Osteoblast (primary cell): ENCODE measurements around the gene CCNYL1. TPM values are rescaled to one million over a fixed set of nuclear protein-coding genes. Genes with fewer than 3 reads are reported as not detected.
"Not testable (repeated sequence)": the region's sequence is repeated elsewhere in the genome, so short reads cannot be mapped to it uniquely, and the experiment has no call there.

ENCODE experiments used
- DNase-seq: peaks from one replicate; pipeline ENCODE4 v3.0.0; 2011; ENCODE audit warnings: low spot score, mixed read lengths; ENCODE audit not compliant: insufficient read length; ENCODE audit errors: missing footprints
- H2AFZ ChIP-seq: 2 replicates; pipeline ENCODE4 v1.6.0; 2011; ENCODE audit warnings: mild to moderate bottlenecking, low read length
- H3K27ac ChIP-seq: 2 replicates; pipeline ENCODE4 v1.5.1; 2011; ENCODE audit warnings: mild to moderate bottlenecking, low read depth, low read length, moderate library complexity
- H3K27me3 ChIP-seq: 2 replicates; pipeline ENCODE4 v1.6.0; 2012; ENCODE audit warnings: mild to moderate bottlenecking, control low read depth, inconsistent platforms, low read length, moderate library complexity; ENCODE audit not compliant: insufficient read depth
- H3K36me3 ChIP-seq: 2 replicates; pipeline ENCODE4 v1.5.1; 2011; ENCODE audit warnings: mild to moderate bottlenecking, low read length, control low read depth, moderate library complexity; ENCODE audit not compliant: insufficient read depth
- H3K4me1 ChIP-seq: 2 replicates; pipeline ENCODE4 v1.5.1; 2011; ENCODE audit warnings: mild to moderate bottlenecking, low read length, control low read depth, moderate library complexity; ENCODE audit not compliant: insufficient read depth
- H3K4me2 ChIP-seq: 2 replicates; pipeline ENCODE4 v1.6.0; 2011; ENCODE audit warnings: mild to moderate bottlenecking, low read length; ENCODE audit not compliant: insufficient read depth
- H3K4me3 ChIP-seq: fragments of 200-600 bp; sonication (generic); 3 replicates; pipeline ENCODE4 v1.5.1; 2012; ENCODE audit warnings: mild to moderate bottlenecking, low read length, inconsistent platforms; ENCODE audit not compliant: insufficient read depth
- H3K79me2 ChIP-seq: 2 replicates; pipeline ENCODE4 v1.6.0; 2012; ENCODE audit warnings: mild to moderate bottlenecking, low read length, control low read depth, inconsistent platforms; ENCODE audit not compliant: insufficient read depth
- H3K9me3 ChIP-seq: 2 replicates; pipeline ENCODE4 v1.5.1; 2011; ENCODE audit warnings: low read depth, low read length, control low read depth
- H4K20me1 ChIP-seq: 2 replicates; pipeline ENCODE4 v1.6.0; 2012; ENCODE audit warnings: mild to moderate bottlenecking, low read length, control low read depth; ENCODE audit not compliant: insufficient read depth
- total RNA-seq: library from RNA; depleted of rRNA; stranded (reverse); fragments of >200 nt; gene quantifications from 2 replicates; pipeline ENCODE4 v1.2.3, GENCODE V29; 2012
- TF ChIP-seq, protein P1 (sequence below): IDR thresholded peaks from 2 replicates; pipeline ENCODE4 v1.5.1; 2011; ENCODE audit warnings: mild to moderate bottlenecking, low read depth, low read length, moderate library complexity; ENCODE audit errors: extremely low read depth

CCNYL1 gene
- total RNA-seq, 1 donor: 15.9 TPM

GRCh38 chr2:207719008-207719407 is 7.6 kb downstream of the CCNYL1 start:
- TF ChIP-seq, protein P1, sequence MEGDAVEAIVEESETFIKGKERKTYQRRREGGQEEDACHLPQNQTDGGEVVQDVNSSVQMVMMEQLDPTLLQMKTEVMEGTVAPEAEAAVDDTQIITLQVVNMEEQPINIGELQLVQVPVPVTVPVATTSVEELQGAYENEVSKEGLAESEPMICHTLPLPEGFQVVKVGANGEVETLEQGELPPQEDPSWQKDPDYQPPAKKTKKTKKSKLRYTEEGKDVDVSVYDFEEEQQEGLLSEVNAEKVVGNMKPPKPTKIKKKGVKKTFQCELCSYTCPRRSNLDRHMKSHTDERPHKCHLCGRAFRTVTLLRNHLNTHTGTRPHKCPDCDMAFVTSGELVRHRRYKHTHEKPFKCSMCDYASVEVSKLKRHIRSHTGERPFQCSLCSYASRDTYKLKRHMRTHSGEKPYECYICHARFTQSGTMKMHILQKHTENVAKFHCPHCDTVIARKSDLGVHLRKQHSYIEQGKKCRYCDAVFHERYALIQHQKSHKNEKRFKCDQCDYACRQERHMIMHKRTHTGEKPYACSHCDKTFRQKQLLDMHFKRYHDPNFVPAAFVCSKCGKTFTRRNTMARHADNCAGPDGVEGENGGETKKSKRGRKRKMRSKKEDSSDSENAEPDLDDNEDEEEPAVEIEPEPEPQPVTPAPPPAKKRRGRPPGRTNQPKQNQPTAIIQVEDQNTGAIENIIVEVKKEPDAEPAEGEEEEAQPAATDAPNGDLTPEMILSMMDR: no peak
- Histone ChIP-seq H3K4me1 (peaks cover 3% of the 10 kb centered on the region), H3K9me3 (no peaks in the 10 kb centered on the region), H2AFZ (no peak overlapping the region), H3K36me3 (no peaks in the 10 kb centered on the region), H3K27ac (no peak overlapping the region), H3K4me2 (no peak overlapping the region), H3K79me2 (peaks cover 74% of the 10 kb centered on the region), H3K27me3 (no peaks in the 10 kb centered on the region), H3K4me3 (no peak overlapping the region), H4K20me1 (peaks cover 15% of the 10 kb centered on the region)
- no peak for DNase-seq

DNA sequence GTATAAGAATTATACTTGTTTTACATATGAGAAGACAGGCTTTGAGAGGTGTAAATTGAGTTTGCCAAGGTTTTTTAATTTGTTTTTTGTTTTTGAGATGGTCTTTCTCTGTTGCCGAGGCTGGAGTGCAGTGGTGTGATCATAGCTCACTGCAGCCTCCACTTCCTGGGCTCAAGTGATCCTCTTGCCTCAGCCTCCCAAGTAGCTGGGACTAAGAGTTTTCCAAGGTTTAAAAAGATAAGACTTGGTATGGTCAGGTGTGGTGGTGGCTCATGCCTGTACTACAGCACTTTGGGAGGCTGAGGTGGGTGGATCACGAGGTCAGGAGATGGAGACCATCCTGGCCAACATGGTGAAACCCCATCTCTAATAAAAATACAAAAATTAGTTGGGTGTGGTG is 8.2 kb downstream of the CCNYL1 start:
- not testable (repeated sequence) for H3K27me3 ChIP-seq, H3K4me3 ChIP-seq, DNase-seq, H3K4me2 ChIP-seq, H3K27ac ChIP-seq, H3K4me1 ChIP-seq, H3K9me3 ChIP-seq, H2AFZ ChIP-seq, H3K36me3 ChIP-seq
- Histone ChIP-seq H4K20me1 (peaks cover 15% of the 10 kb centered on the region), H3K79me2 (peaks cover 71% of the 10 kb centered on the region)

GRCh38 chr2:207720517-207721187 is 9.2 kb downstream of the CCNYL1 start:
- peaks cover 69% of the 10 kb centered on the region for H3K79me2 ChIP-seq
- H4K20me1 ChIP-seq: peaks cover 15% of the 10 kb centered on the region
- no peak overlapping the region for H3K4me2 ChIP-seq
- H3K27me3 ChIP-seq: no peaks in the 10 kb centered on the region
- H3K27ac ChIP-seq: no peak overlapping the region
- no peak overlapping the region for H3K4me3 ChIP-seq
- H3K4me1 ChIP-seq: peaks cover 3% of the 10 kb centered on the region
- no peaks in the 10 kb centered on the region for H3K36me3 ChIP-seq
- TF ChIP-seq, protein P1: no peak
- H3K9me3 ChIP-seq: no peaks in the 10 kb centered on the region
- H2AFZ ChIP-seq: no peak overlapping the region
- DNase-seq: no peak

GRCh38 chr2:207722773-207723424 is 11.5 kb downstream of the CCNYL1 start:
- no peak overlapping the region for H3K27ac ChIP-seq
- H2AFZ ChIP-seq: no peak overlapping the region
- H3K4me3 ChIP-seq: no peak overlapping the region
- no peak for DNase-seq
- H3K36me3 ChIP-seq: no peaks in the 10 kb centered on the region
- peaks cover 52% of the 10 kb centered on the region for H3K79me2 ChIP-seq
- TF ChIP-seq, protein P1: no peak
- peaks cover 3% of the 10 kb centered on the region for H3K4me1 ChIP-seq
- H4K20me1 ChIP-seq: peaks cover 9% of the 10 kb centered on the region
- H3K4me2 ChIP-seq: no peak overlapping the region
- no peaks in the 10 kb centered on the region for H3K27me3 ChIP-seq
- H3K9me3 ChIP-seq: no peaks in the 10 kb centered on the region

- H3K79me2 ChIP-seq: peaks cover 47% of the 10 kb centered on the region
- not testable (repeated sequence) for H3K4me1 ChIP-seq, H3K36me3 ChIP-seq, H3K9me3 ChIP-seq, H3K4me3 ChIP-seq, DNase-seq, H4K20me1 ChIP-seq, H2AFZ ChIP-seq, H3K4me2 ChIP-seq, H3K27ac ChIP-seq, H3K27me3 ChIP-seq
Measured at GRCh38 chr2:207723425-207723787, 12.0 kb downstream of the CCNYL1 start.
